Fibroblast of the aortic adventitia (primary cell): Measurements from ENCODE around the gene SPATA21. TPM values are rescaled to one million over a fixed set of nuclear protein-coding genes. Genes with fewer than 3 reads are reported as not detected.
"Not testable (repeated sequence)": the region's sequence is repeated elsewhere in the genome, so short reads cannot be mapped to it uniquely, and the experiment has no call there.

Experiments
- DNase-seq: peaks from one replicate; pipeline ENCODE4 v3.0.0-alpha.2; 2010; ENCODE audit warnings: low read depth
- H3K4me3 ChIP-seq: 2 replicates; pipeline ENCODE4 v1.5.1; 2011; ENCODE audit warnings: low read depth, mild to moderate bottlenecking, control low read depth, low read length, moderate library complexity
- total RNA-seq: library from RNA; depleted of rRNA; stranded (reverse); fragments of >200 nt; gene quantifications from 2 replicates; pipeline ENCODE4 v1.2.3, GENCODE V29; 2012; ENCODE audit warnings: low replicate concordance
- TF ChIP-seq, protein P1 (sequence below): IDR thresholded peaks from 2 replicates; pipeline ENCODE4 v1.5.1; 2011; ENCODE audit warnings: mild to moderate bottlenecking, low read length, control low read depth, inconsistent platforms; ENCODE audit not compliant: insufficient read depth

SPATA21 gene
- total RNA-seq, 1 donor: not detected

DNA sequence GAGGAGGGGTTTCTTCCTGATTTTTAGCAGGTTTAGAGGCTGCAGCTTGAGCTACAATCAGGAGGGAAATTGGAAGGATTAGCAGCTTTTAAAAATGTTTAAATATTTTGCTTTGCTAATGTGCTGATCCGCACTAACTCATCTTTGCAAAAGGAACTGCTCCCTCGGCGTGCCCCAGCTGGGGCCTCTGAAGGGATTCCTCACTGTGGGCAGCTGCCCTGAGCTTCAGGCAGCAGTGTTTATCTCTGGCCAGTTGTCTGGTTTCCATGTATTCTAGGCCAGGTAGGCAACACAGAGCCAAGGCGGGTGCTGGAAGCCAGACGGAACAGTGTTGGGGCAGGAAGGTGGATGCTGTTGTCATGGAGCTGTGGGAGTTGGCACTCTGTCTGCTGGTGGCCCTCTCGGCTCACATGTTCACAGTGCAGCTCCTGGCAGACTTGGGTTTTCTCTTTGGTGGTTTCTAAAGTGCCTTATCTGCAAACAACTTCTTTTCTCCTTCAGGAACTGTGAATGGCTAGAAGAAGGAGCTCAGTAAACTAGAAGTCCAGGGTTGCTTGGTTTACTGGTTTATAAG, 22.2 kb upstream of the SPATA21 start:
- no peak for DNase-seq
- H3K4me3 ChIP-seq: no peak overlapping the region
- TF ChIP-seq, protein P1, sequence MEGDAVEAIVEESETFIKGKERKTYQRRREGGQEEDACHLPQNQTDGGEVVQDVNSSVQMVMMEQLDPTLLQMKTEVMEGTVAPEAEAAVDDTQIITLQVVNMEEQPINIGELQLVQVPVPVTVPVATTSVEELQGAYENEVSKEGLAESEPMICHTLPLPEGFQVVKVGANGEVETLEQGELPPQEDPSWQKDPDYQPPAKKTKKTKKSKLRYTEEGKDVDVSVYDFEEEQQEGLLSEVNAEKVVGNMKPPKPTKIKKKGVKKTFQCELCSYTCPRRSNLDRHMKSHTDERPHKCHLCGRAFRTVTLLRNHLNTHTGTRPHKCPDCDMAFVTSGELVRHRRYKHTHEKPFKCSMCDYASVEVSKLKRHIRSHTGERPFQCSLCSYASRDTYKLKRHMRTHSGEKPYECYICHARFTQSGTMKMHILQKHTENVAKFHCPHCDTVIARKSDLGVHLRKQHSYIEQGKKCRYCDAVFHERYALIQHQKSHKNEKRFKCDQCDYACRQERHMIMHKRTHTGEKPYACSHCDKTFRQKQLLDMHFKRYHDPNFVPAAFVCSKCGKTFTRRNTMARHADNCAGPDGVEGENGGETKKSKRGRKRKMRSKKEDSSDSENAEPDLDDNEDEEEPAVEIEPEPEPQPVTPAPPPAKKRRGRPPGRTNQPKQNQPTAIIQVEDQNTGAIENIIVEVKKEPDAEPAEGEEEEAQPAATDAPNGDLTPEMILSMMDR: no peak

DNA sequence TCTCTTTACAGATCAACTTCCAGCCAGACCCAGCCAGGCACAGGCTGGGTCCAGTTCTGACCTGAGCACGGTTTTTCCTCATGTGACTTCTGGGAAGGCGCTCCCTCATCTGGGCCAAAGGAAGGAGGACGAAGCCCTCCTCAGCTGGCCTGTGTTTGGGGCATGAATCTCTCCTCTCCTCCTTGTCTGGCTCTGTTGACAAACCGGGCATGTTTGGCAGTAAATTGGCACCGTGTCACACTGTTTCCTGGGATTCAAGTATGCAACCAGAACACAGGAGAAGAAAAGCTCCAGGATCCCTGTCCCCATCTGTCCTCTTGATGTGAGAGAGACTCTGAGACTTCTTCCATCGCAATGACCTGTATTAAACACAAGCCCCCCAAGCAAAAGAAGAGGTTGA, 21.6 kb upstream of the SPATA21 start:
- TF ChIP-seq, protein P1: no peak
- H3K4me3 ChIP-seq: no peak overlapping the region
- no peak for DNase-seq

DNA sequence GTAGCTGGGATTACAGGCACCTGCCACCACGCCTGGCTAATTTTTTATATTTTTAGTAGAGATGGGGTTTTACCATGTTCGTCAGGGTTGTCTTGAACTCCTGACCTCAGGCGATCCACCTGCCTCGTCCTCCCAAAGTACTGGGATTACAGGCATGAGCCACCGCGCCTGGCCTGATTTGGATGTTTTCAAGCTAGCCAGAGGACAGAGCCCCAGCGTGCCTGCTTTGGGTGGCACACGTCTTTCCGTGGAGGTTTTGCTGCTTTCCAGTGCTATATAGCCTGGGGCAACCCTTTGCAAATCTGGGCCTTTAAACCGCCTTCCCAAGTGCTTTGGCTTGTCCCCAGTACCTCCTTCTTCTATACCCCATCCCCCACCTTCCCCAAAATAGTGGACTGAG, 18.9 kb upstream of the SPATA21 start:
- not testable (repeated sequence) for H3K4me3 ChIP-seq, DNase-seq

DNA sequence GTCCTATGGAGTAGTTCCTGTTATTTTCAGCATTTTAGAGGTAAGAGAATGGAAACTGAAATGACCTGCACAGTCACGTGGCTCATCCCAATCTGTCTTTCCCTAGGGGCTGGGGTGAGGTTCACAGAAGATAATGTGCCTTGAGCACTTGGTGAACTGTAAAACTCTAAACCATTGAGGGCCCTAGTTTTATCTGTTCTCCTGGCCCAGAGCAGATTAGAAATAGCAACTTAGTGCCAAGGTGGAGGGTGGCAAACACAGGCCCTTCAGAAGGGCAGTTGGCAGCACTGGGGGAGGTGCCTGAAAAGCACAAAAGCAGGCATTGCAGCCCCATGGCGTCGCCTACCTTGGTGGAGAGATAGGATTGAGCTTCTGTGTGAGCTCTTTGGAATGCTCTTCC, 17.7 kb upstream of the SPATA21 start:
- H3K4me3 ChIP-seq, DNase-seq: not testable (repeated sequence)

DNA sequence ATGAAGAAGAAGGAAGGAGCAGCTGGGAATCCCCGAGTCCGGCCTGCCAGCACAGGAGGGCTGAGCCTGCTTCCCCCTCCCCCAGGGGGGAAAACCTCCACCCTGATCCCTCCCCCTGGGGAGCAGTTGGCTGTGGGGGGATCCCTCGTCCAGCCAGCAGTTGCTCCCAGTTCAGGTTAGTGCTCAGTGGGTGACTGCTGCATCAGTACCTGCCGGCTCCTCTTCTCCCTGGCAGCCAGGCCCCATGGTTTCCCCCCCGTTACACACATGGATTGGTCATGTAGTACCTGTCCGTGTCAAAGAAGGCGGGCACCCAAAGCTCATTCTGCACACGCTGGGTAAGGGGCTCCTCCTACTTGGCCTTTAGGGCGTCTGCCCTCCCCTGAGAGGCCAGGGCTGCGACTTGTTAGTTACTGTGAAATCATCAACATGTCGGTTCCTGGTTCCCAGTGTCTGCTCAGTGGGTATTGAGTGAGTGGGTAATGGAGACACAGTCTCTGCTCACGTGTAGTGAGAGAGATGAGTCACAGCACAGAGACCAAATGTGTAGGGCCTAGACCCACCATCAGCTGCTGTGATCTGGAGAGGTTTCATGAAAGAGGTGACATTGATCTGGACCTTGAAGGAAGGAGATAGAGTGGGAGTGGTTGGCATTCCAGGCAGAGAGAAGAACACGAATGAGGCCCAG, 14.8 kb upstream of the SPATA21 start:
- no peak for DNase-seq
- no peak overlapping the region for H3K4me3 ChIP-seq
- TF ChIP-seq, protein P1: no peak

DNA sequence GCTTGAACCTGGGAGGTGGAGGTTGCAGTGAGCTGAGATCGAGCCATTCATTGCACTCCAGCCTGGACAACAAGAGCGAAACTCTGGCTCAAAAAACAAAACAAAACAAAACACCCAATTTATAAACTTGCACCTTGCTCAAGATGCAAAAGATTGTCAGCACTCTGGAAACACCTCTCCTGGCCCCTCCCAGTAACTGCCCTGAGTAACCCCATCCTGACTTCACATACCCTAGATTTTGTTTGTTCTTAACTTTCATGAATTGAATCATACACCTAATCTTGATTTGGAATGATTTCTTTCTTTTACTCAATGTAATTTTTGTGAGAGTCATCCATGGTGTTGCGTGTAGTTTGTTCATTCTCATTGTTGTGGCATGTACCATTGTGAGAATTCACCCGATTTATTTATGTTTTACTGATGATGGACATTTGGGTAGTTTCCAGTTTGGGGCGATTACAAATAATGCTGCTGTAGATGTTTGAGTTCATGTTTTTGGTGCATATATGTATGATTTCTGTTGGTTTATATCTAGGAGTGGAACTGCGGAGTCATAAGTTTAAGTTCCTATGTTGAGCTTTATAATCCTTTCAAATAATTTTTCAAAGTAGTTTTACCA, 13.7 kb upstream of the SPATA21 start:
- TF ChIP-seq, protein P1: no peak

DNA sequence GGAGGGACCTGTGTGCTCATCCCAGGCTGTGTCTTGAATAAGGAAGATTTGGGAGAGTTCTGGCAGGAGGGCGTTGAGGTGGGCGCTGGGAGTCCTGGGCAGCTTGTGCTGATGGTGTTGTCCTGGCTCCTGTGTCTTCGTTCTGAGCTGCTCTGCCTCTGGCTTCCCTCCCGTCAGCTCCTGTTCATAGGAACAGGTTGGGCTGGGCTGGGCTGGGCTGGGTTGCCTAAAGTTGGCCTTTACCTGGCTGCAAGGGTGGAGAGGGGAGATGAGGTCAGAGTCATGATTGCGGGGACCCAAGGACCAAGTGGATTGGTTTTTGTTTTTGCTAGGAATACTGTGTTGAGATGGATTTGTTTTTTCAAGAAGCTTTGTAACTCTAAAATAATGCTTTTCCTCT, 12.4 kb upstream of the SPATA21 start:
- TF ChIP-seq, protein P1: no peak
- DNase-seq: no peak

More for the DNA sequence above, 13.7 kb upstream of the SPATA21 start:
- DNase-seq: no peak
- H3K4me3 ChIP-seq: no peak overlapping the region

DNA sequence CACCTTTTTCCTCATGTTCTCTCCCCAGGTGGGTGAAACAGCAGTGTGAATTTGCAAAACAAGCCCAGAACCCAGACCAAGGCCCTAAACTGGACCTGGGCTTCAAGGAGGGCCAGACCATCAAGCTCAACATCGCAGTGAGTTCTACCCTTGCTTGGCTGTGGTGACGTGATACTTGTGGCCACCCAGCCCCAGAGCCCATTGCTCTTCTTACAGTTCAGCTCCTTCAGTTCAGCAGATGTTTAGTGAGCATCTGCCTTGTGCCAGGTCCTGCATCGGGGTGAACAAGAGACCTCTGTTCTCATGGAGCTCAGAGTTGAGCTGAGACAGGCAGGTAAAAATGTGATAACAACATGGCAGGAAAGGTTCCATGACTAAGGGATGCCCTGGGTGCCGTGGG, 11.8 kb upstream of the SPATA21 start:
- TF ChIP-seq, protein P1: no peak
- no peak for DNase-seq
- no peak overlapping the region for H3K4me3 ChIP-seq

More for the DNA sequence above, 12.4 kb upstream of the SPATA21 start:
- H3K4me3 ChIP-seq: no peak overlapping the region
